H1 (cell line): ENCODE data around the gene PTPN5. TPM values are rescaled to one million over a fixed set of nuclear protein-coding genes. Genes with fewer than 3 reads are reported as not detected.
A peak's percentile ranks its signal among the peaks of the same experiment; 100 is the strongest.

Experiments used
- CTCF ChIA-PET: fragments of 300-600 bp; sonication (Branson Sonifier 250); formaldehyde crosslinking; loops from one replicate; lab custom pipeline; 2021; ENCODE audit not compliant: partially characterized antibody; lab: Charles Lee
- POLR2A ChIA-PET: fragments of 300-600 bp; sonication (Branson Sonifier 250); formaldehyde crosslinking; loops from one replicate; lab custom pipeline; 2021; ENCODE audit warnings: inconsistent platforms; ENCODE audit not compliant: partially characterized antibody; lab: Charles Lee
- DNase-seq, 2 experiments: peaks; one replicate each; pipeline versions ENCODE4 v3.0.0 to v3.0.0-alpha.2; 2010 to 2022; ENCODE audit warnings: low spot score in 2 of 2, low read depth in 1 of 2, mixed read lengths in 1 of 2
- FAIRE-seq: peaks from 2 replicates; lab custom pipeline; 2011; peaks lifted over from hg19 to GRCh38; lab: Jason Lieb, UNC
- H2AFZ ChIP-seq: 2 replicates; pipeline ENCODE4 v1.8.1; 2012; ENCODE audit warnings: low read length, inconsistent platforms
- H2AK5ac ChIP-seq: 2 replicates; pipeline ENCODE4 v1.6.1; 2013; ENCODE audit warnings: low read depth, low read length
- H2BK120ac ChIP-seq: replicated peaks from 2 replicates; pipeline ENCODE3; 2013; ENCODE audit warnings: low read depth, low read length, inconsistent platforms
- H2BK12ac ChIP-seq: 2 replicates; pipeline ENCODE4 v1.6.1; 2013; ENCODE audit warnings: low read depth, low read length
- H2BK15ac ChIP-seq: 2 replicates; pipeline ENCODE4 v1.6.1; 2013; ENCODE audit warnings: low read length
- H2BK20ac ChIP-seq: 2 replicates; pipeline ENCODE4 v1.6.1; 2013; ENCODE audit warnings: low read length
- H2BK5ac ChIP-seq: 2 replicates; pipeline ENCODE4 v1.6.1; 2013; ENCODE audit warnings: low read depth, low read length
- H3K14ac ChIP-seq: 2 replicates; pipeline ENCODE4 v1.6.1; 2013; ENCODE audit warnings: inconsistent platforms; ENCODE audit not compliant: insufficient read length
- H3K18ac ChIP-seq: 2 replicates; pipeline ENCODE4 v1.6.1; 2013; ENCODE audit warnings: low read length; ENCODE audit errors: extremely low read depth
- H3K23ac ChIP-seq: 2 replicates; pipeline ENCODE4 v1.6.1; 2013; ENCODE audit warnings: inconsistent platforms; ENCODE audit not compliant: insufficient read length
- H3K23me2 ChIP-seq: 2 replicates; pipeline ENCODE4 v1.6.1; 2013; ENCODE audit warnings: low read depth, low read length
- H3K27ac ChIP-seq: 2 replicates; pipeline ENCODE4 v1.6.1; 2011; ENCODE audit warnings: low read depth, low read length, inconsistent platforms
- H3K27me3 ChIP-seq, 4 experiments: replicated peaks in 1 of 4; 1 replicate in 1 of 4; 2 replicates in 3 of 4; pipeline versions ENCODE4 v1.6.1 to v1.8.1; 2011 to 2013; ENCODE audit warnings: low read length in 3 of 4, mild to moderate bottlenecking in 3 of 4, inconsistent platforms in 2 of 4, mixed read lengths in 2 of 4, moderate library complexity in 1 of 4; ENCODE audit not compliant: control insufficient read depth in 3 of 4, insufficient read depth in 3 of 4; ENCODE audit errors: extremely low read depth in 1 of 4
- H3K36me3 ChIP-seq, 4 experiments: 2 replicates each; pipeline versions ENCODE4 v1.6.1 to v1.8.1; 2011 to 2013; ENCODE audit warnings: mild to moderate bottlenecking in 4 of 4, low read length in 3 of 4, moderate library complexity in 2 of 4, control low read depth in 1 of 4, inconsistent platforms in 1 of 4; ENCODE audit not compliant: insufficient read depth in 4 of 4, control insufficient read depth in 2 of 4
- H3K4ac ChIP-seq: replicated peaks from 2 replicates; pipeline ENCODE3; 2013; ENCODE audit warnings: low read length, low read depth, mixed read lengths, inconsistent platforms; ENCODE audit not compliant: insufficient read length
- H3K4me1 ChIP-seq, 4 experiments: replicated peaks in 1 of 4; 1 replicate in 1 of 4; 2 replicates in 3 of 4; pipeline versions ENCODE4 v1.6.1 to v1.8.1; 2011 to 2013; ENCODE audit warnings: low read length in 3 of 4, inconsistent platforms in 2 of 4, mixed read lengths in 1 of 4; ENCODE audit not compliant: insufficient read depth in 4 of 4, control insufficient read depth in 3 of 4
- H3K4me2 ChIP-seq, 2 experiments: 2 replicates each; pipeline versions ENCODE4 v1.6.1 to v1.8.1; 2011 to 2013; ENCODE audit warnings: low read depth in 2 of 2, low read length in 2 of 2, control low read depth in 1 of 2, inconsistent platforms in 1 of 2, mild to moderate bottlenecking in 1 of 2; ENCODE audit not compliant: insufficient read depth in 1 of 2
- H3K4me3 ChIP-seq, 4 experiments: fragments of 200-600, 300-600 bp in 1 of 4; sonication (generic), shearing (Covaris generic), sonication (Bioruptor Twin) in 1 of 4; 2 replicates each; pipeline versions ENCODE4 v1.5.1 to v1.8.1; 2011 to 2016; ENCODE audit warnings: low read length in 4 of 4, low read depth in 3 of 4, control low read depth in 2 of 4, inconsistent platforms in 2 of 4, mild to moderate bottlenecking in 2 of 4, mixed read lengths in 1 of 4, moderate library complexity in 1 of 4; ENCODE audit not compliant: insufficient read depth in 2 of 4; ENCODE audit errors: extremely low read depth in 1 of 4
- H3K56ac ChIP-seq: replicated peaks from 2 replicates; pipeline ENCODE3; 2013; ENCODE audit warnings: low read depth, mild to moderate bottlenecking, mixed read lengths, low read length, inconsistent platforms; ENCODE audit not compliant: insufficient read length
- H3K79me1 ChIP-seq: 2 replicates; pipeline ENCODE4 v1.6.1; 2013; ENCODE audit warnings: low read depth, low read length, control low read depth
- H3K79me2 ChIP-seq, 2 experiments: 2 replicates each; pipeline versions ENCODE4 v1.6.1 to v1.8.1; 2012 to 2013; ENCODE audit warnings: low read length in 2 of 2, mild to moderate bottlenecking in 2 of 2, inconsistent platforms in 1 of 2; ENCODE audit not compliant: insufficient read depth in 2 of 2, control insufficient read depth in 1 of 2
- H3K9ac ChIP-seq, 4 experiments: replicated peaks in 1 of 4; 1 replicate in 1 of 4; 2 replicates in 3 of 4; pipeline versions ENCODE4 v1.6.1 to v1.8.1; 2011 to 2013; ENCODE audit warnings: low read depth in 3 of 4, low read length in 3 of 4, control low read depth in 2 of 4, mild to moderate bottlenecking in 2 of 4, moderate library complexity in 2 of 4, inconsistent platforms in 1 of 4; ENCODE audit errors: extremely low read depth in 1 of 4
- H3K9me3 ChIP-seq, 2 experiments: 2 replicates each; pipeline versions ENCODE4 v1.6.1 to v1.8.1; 2012 to 2013; ENCODE audit warnings: mild to moderate bottlenecking in 2 of 2, moderate library complexity in 2 of 2, control low read depth in 1 of 2, inconsistent platforms in 1 of 2, low read depth in 1 of 2, low read length in 1 of 2, mixed read lengths in 1 of 2; ENCODE audit not compliant: insufficient read depth in 2 of 2
- H4K20me1 ChIP-seq, 2 experiments: replicated peaks in 1 of 2; 2 replicates each; pipeline versions ENCODE3 to v1.8.1; 2011 to 2013; ENCODE audit warnings: inconsistent platforms in 2 of 2, low read length in 2 of 2, mild to moderate bottlenecking in 1 of 2; ENCODE audit not compliant: insufficient read depth in 2 of 2, control insufficient read depth in 1 of 2
- H4K5ac ChIP-seq: 2 replicates; pipeline ENCODE4 v1.6.1; 2013; ENCODE audit warnings: low read length, low read depth, mixed read lengths, inconsistent platforms; ENCODE audit not compliant: insufficient read length
- H4K8ac ChIP-seq: 2 replicates; pipeline ENCODE4 v1.8.0; 2013; ENCODE audit warnings: mild to moderate bottlenecking, moderate library complexity, low read length, inconsistent platforms; ENCODE audit not compliant: insufficient read depth; ENCODE audit errors: extremely low read depth
- H4K91ac ChIP-seq: replicated peaks from 2 replicates; pipeline ENCODE3; 2013; ENCODE audit warnings: low read length, mixed read lengths, inconsistent platforms; ENCODE audit not compliant: insufficient read length
- BACH1 ChIP-seq: IDR thresholded peaks from 2 replicates; pipeline ENCODE4 v1.6.1; 2012; ENCODE audit warnings: low read length, improper control_type of control experiment
- BRCA1 ChIP-seq: IDR thresholded peaks from 2 replicates; pipeline ENCODE4 v1.6.1; 2012; ENCODE audit warnings: low read depth, low read length, improper control_type of control experiment
- CEBPB ChIP-seq: IDR thresholded peaks from 2 replicates; pipeline ENCODE4 v1.6.1; 2012; ENCODE audit warnings: low read depth, low read length
- CTBP2 ChIP-seq: IDR thresholded peaks from 2 replicates; pipeline ENCODE4 v1.7.0; 2011; ENCODE audit warnings: borderline replicate concordance, mild to moderate bottlenecking, moderate library complexity, mixed read lengths, low read length; ENCODE audit not compliant: insufficient read depth, insufficient read length
- FOSL1 ChIP-seq: IDR thresholded peaks from 2 replicates; pipeline ENCODE4 v1.6.1; 2011; ENCODE audit warnings: mild to moderate bottlenecking, low read depth, low read length, moderate library complexity; ENCODE audit not compliant: insufficient read depth
- JUN ChIP-seq: IDR thresholded peaks from 2 replicates; pipeline ENCODE4 v1.6.1; 2011; ENCODE audit warnings: low read depth, mild to moderate bottlenecking, improper control_type of control experiment, low read length
- KDM5A ChIP-seq: fragments of 200-600 bp; IDR thresholded peaks from 2 replicates; pipeline ENCODE4 v1.7.1; 2012; ENCODE audit warnings: mild to moderate bottlenecking, low read length, inconsistent platforms, mixed read lengths
- POLR2AphosphoS5 ChIP-seq: IDR thresholded peaks from 2 replicates; pipeline ENCODE4 v1.6.1; 2011; ENCODE audit warnings: low read depth, low read length
- SIRT6 ChIP-seq: IDR thresholded peaks from one replicate; pipeline ENCODE4 v1.7.1; 2012; ENCODE audit warnings: low read length, inconsistent platforms
- TBP ChIP-seq: IDR thresholded peaks from 2 replicates; pipeline ENCODE4 v1.6.1; 2011; ENCODE audit warnings: low read depth, low read length, improper control_type of control experiment
- TEAD4 ChIP-seq: IDR thresholded peaks from 2 replicates; pipeline ENCODE4 v1.6.1; 2012; ENCODE audit warnings: low read depth, low read length, inconsistent platforms, mixed read lengths
- WGBS, 2 experiments: shearing (Covaris generic) in 1 of 2; methylation state at CpG; one replicate each; pipeline versions ENCODE4 v1.1.6 to v1.1.7; 2013 to 2015; ENCODE audit warnings: low lambda C conversion rate in 2 of 2, mixed read lengths in 2 of 2, inconsistent platforms in 1 of 2, low coverage in 1 of 2, missing lambda C conversion rate in 1 of 2; ENCODE audit not compliant: insufficient replicate concordance in 2 of 2, insufficient coverage in 1 of 2, insufficient read length in 1 of 2; ENCODE audit errors: extremely low coverage in 1 of 2, missing lambda C conversion rate in 1 of 2; 5-methylcytosine and 5-hydroxymethylcytosine counted together
- polyA plus RNA-seq, 7 experiments: library from polyadenylated mRNA; depleted of rRNA in 3 of 7; stranded (reverse) in 5 of 7; unstranded in 2 of 7; fragments of >200 nt in 5 of 7; fragments of 200-250 nt in 2 of 7; gene quantifications; 1 replicate in 5 of 7; 2 replicates in 1 of 7; 4 replicates in 1 of 7; pipeline versions ENCODE4 v1.2.1 to v1.2.3, GENCODE V29; 2011 to 2013; ENCODE audit warnings: missing spikeins in 2 of 7, mixed read lengths in 2 of 7
- total RNA-seq: library from RNA; stranded (reverse); fragmentation: NEBNext Ultra II Directional; extraction: Animal tissue kit (Norgen Biotek cat#: 25700); gene quantifications from 2 replicates; pipeline ENCODE4 v1.2.1, GENCODE V29; 2021

Gene PTPN5
- total and polyA plus RNA-seq, 2 of the 8 experiments (the other 6 are each of a cell fraction or from before 2014, with no cell fraction given), result 8.4 to 12.9 TPM

GRCh38 chr11:18775492-18776292 lies 15.9 kb downstream of the PTPN5 start:
- CTCF ChIA-PET, result interaction anchor here (0.7 to 12.1 kb wide), 28 partner anchors 8 to 456 kb away, joined by 3 to 363 read pairs (median 4); partner anchors contain the start of gene PTPN5
- H4K20me1 ChIP-seq, result no peaks in the 10 kb centered on the region
- no peak for TF ChIP-seq JUN
- TF ChIP-seq BRCA1, result no peak
- TF ChIP-seq KDM5A, result no peak
- no peak for TF ChIP-seq SIRT6
- no peak for TF ChIP-seq TEAD4
- no peak for TF ChIP-seq FOSL1
- no peak for TF ChIP-seq BACH1
- no peak for TF ChIP-seq POLR2AphosphoS5
- TF ChIP-seq CTBP2, result no peak
- TF ChIP-seq CEBPB, result no peak
- TF ChIP-seq TBP, result no peak

More at GRCh38 chr11:18775492-18776292, 15.9 kb downstream of the PTPN5 start:
- Histone ChIP-seq H3K79me1 (no peaks in the 10 kb centered on the region), H2BK12ac (peak overlapping the region; percentile 41; the same call in 1 of the 2 replicates), H3K4me2 (no peak overlapping the region), H4K5ac (no peak overlapping the region), H3K14ac (no peak overlapping the region), H3K4me1 (peaks cover 0 to 35% (median 8%) of the 10 kb centered on the region in 4 experiments; a peak in 6 of 7 replicates), H3K4me3 (no peak overlapping the region), H2BK5ac (no peak overlapping the region), H3K4ac (no peak overlapping the region), H4K8ac (no peak overlapping the region), H3K27ac (no peak overlapping the region), H3K56ac (no peak overlapping the region), H3K9ac (no peak overlapping the region), H2BK15ac (no peak overlapping the region), H4K91ac (no peak overlapping the region), H2BK20ac (no peak overlapping the region), H3K9me3 (no peaks in the 10 kb centered on the region), H3K23me2 (no peaks in the 10 kb centered on the region), H2AK5ac (no peak overlapping the region), H3K36me3 (no peaks in the 10 kb centered on the region), H3K23ac (no peak overlapping the region), H2BK120ac (no peak overlapping the region), H3K27me3 (0 out of 7 replicates have a peak, but pooled peaks cover 0 to 3% (median 0%) of the 10 kb centered on the region in 4 experiments), H2AFZ (no peak overlapping the region), H3K18ac (no peak overlapping the region), H3K79me2 (no peaks in the 10 kb centered on the region)
- 51% methylated on average over 16 of the region's 16 CpGs; no CpG with 5 or more reads in 1 of the 2 experiments for WGBS, 2 experiments
- POLR2A ChIA-PET, result no interaction called here
- peak; percentile 46 to 92 for DNase-seq
- FAIRE-seq, result peak; percentile 93
